DMS114 treated with DMSO at 0.1 percent for 48 hours (cell line): ENCODE results near the gene DYRK2.

Experiments used
- DNase-seq: peaks from one replicate; lab custom pipeline; 2025; ENCODE audit not compliant: unreplicated experiment; lab: John Stamatoyannopoulos, UW

The DYRK2 gene

GRCh38 chr12:67701121-67701520, 52.6 kb downstream of the DYRK2 start:
- no peak for DNase-seq

DNA sequence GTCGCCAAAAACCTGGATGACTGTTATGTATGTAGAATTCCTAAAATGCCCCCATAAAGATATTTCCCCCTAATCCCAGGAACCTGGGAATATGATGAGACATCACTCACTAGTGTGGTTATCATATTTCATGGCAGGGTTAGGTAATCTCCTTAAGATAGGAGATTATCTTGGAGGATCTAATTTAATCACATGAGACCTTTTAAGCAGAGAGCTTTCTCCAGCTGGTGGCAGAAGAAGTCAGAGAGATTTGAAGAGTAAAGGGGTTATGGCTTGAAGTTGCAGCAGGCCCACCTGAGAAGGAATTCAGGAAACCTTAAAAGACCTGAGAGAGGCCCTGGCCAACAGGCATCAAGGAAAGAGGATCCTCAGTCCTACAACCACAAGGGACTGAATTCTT, 53.6 kb downstream of the DYRK2 start:
- no peak for DNase-seq

- DNase-seq = no peak
Observed at GRCh38 chr12:67704071-67704470, 55.5 kb downstream of the DYRK2 start.

GRCh38 chr12:67705394-67706370, 57.1 kb downstream of the DYRK2 start:
- no peak for DNase-seq

GRCh38 chr12:67709367-67709954, 60.9 kb downstream of the DYRK2 start:
- no peak for DNase-seq

- DNase-seq = no peak
Observed at GRCh38 chr12:67710582-67710981, 62.0 kb downstream of the DYRK2 start.

DNA sequence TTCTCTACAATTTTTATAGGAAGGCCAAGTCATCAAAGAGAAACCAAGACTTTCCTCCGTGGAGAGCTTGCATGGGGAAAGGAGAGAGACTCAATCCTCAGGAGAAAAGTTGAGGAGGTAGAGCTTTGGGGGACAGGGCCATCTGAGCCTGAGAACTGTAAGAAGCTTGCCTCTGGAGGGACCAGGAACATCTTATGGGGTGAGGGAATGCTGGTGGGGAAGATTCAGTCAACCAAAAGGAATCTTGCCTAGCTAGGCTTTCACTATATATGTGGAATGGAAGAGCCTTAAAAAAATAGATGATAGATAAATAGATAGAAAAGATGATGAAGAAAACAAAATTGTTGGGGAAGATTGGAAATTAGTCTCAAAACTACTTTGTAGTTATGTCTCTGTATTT, 63.5 kb downstream of the DYRK2 start:
- no peak for DNase-seq

DNA sequence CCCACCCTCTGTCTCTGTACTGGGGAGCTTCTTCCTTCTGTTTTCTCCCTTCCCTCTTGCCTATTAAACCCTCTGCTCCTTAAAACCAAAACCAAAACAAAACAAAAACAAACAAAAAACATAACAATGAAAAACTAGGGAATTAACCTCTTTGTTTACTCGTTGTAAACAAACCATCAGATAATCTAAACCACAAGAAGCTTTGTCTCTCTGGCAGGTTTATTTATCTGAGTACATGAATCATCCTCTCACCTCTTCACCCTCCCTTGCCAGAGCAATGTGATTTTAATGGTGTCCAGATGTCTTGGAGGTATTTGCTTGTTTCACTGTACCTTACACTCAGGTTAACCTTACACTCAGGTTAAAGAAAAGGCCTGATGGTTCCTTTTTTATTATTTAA, 66.1 kb downstream of the DYRK2 start:
- no peak for DNase-seq
